ENCODE data around the gene PXYLP1. TPM values are rescaled to one million over a fixed set of nuclear protein-coding genes. Genes with fewer than 3 reads are reported as not detected.

PXYLP1 gene
- polyA plus RNA-seq, 3 donors: 4.1 to 10.9 (median 5.8) TPM

DNA sequence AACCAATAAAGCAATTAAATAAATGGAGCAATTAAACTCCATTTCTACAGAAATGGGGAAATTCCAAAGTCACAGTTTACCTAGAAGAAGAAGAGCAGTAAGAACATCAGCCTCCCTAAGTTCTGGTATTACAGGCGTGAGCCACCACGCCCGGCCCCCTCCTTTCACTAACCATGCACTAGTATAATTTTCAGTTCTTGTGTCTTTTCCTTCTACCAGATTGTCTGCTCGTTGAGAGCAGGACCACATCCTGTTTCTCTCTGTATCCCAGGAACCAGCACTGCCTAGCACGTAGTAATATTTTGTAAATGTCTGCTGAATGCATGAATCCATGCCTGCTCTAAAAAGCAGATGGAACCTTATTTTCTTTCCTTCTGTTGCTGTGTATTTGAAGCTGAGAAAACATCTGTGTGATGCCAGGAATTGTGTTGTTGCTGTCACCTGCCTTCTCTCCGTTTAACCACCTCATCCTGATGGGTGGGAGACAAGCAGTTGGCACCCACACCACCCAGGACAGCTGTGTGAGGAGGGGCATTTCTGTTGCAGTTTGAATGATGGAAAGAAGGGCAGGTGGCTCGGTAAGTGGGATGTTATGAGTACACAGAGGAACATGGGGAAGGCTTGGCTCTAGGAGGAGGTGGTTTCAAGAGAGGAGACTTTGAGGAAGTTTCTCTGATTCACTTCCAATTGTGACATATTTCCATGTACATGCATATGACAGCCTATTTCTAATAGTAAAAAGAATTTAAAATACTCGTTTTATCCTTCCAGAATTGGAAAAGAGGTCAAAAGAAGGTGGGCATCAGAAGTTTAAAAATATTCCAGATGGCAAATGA, 30.1 kb downstream of the PXYLP1 start:
- Histone ChIP-seq H3K27ac (ENCODE audit: low read depth in 1 of 2, low read length in 2 of 2) (peak overlapping the region in 1 of 2 donors; percentile 37), H4K20me1 (ENCODE audit: insufficient read depth, low read length) (no peaks in the 10 kb centered on the region), H3K9ac (ENCODE audit: insufficient read depth, low read length, poor library complexity, severe bottlenecking) (no peak overlapping the region), H3K4me2 (replicated peaks; ENCODE audit: extremely low read depth, low read length, poor library complexity, severe bottlenecking) (no peak overlapping the region), H3K4me3 (replicated peaks in 1 of 3; ENCODE audit: low read depth in 2 of 3, low read length in 3 of 3) (no peak overlapping the region), H3K9me3 (replicated peaks in 1 of 2; ENCODE audit: control insufficient read depth in 1 of 2, insufficient read depth in 1 of 2, low read length in 2 of 2) (no peaks in the 10 kb centered on the region), H3K27me3 (ENCODE audit: control insufficient read depth in 2 of 2, insufficient read depth in 2 of 2, low read length in 2 of 2) (no peaks in the 10 kb centered on the region), H3K36me3 (replicated peaks in 1 of 2; ENCODE audit: control insufficient read depth in 1 of 2, insufficient read depth in 2 of 2, low read length in 2 of 2) (peaks cover 8 to 52% of the 10 kb centered on the region in 2 donors), H3K4me1 (ENCODE audit: control insufficient read depth in 1 of 2, insufficient read depth in 2 of 2, low read length in 2 of 2) (peaks cover 0 to 9% of the 10 kb centered on the region in 2 donors), H2AFZ (ENCODE audit: insufficient read depth, low read depth, low read length, poor library complexity, severe bottlenecking) (no peak overlapping the region), H3K79me2 (ENCODE audit: insufficient read depth, low read length) (no peaks in the 10 kb centered on the region)
- H3K36me3 Mint-ChIP-seq: peaks cover 42 to 46% of the 10 kb centered on the region in 2 donors
- no peaks in the 10 kb centered on the region for H3K27me3 Mint-ChIP-seq (ENCODE audit: low read depth in 3 of 3)
- peaks cover 0 to 1% (median 0%) of the 10 kb centered on the region in 7 donors for H3K9me3 Mint-ChIP-seq
- no peak overlapping the region for H3K4me3 Mint-ChIP-seq
- intact Hi-C loops (cut with micrococcal nuclease): no loop called here
- WGBS (ENCODE audit: insufficient coverage): 70% methylated on average over 2 of the region's 8 CpGs
- H3K27ac Mint-ChIP-seq: peak overlapping the region in 3 of 7 donors; percentile 10 to 66 (median 26)
- peak; percentile 25 to 40 (median 30) for DNase-seq
- no peak for TF ChIP-seq CTCF (IDR thresholded peaks at IDR 0.05)
- peaks cover 9% of the 10 kb centered on the region for H3K4me1 Mint-ChIP-seq

DNA sequence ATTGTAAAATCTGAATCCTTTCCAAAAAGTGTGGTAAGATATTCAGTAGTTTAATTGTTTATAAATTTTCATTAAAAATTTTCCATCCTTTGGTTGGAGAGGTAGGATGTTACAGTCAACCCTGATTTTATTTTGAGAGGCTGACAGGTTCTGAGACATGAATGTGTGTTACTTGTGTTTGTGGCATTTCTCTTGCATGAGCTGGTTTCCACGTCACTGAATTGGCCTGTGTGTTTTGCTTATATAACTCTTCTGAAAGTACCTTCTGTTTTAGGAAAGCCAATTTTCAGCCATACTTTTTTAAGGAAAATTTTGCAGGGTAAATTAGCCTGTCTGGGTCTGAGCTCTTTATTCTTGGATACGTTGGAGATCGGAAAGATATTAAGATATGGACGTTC, 30.7 kb downstream of the PXYLP1 start:
- TF ChIP-seq CTCF (IDR thresholded peaks at IDR 0.05): no peak
- Histone ChIP-seq H4K20me1 (ENCODE audit: insufficient read depth, low read length) (no peaks in the 10 kb centered on the region), H2AFZ (ENCODE audit: insufficient read depth, low read depth, low read length, poor library complexity, severe bottlenecking) (no peak overlapping the region), H3K9me3 (replicated peaks in 1 of 2; ENCODE audit: control insufficient read depth in 1 of 2, insufficient read depth in 1 of 2, low read length in 2 of 2) (no peaks in the 10 kb centered on the region), H3K4me2 (replicated peaks; ENCODE audit: extremely low read depth, low read length, poor library complexity, severe bottlenecking) (no peak overlapping the region), H3K79me2 (ENCODE audit: insufficient read depth, low read length) (no peaks in the 10 kb centered on the region), H3K27me3 (ENCODE audit: control insufficient read depth in 2 of 2, insufficient read depth in 2 of 2, low read length in 2 of 2) (no peaks in the 10 kb centered on the region), H3K4me1 (ENCODE audit: control insufficient read depth in 1 of 2, insufficient read depth in 2 of 2, low read length in 2 of 2) (peaks cover 0 to 15% of the 10 kb centered on the region in 2 donors), H3K36me3 (replicated peaks in 1 of 2; ENCODE audit: control insufficient read depth in 1 of 2, insufficient read depth in 2 of 2, low read length in 2 of 2) (peaks cover 8 to 52% of the 10 kb centered on the region in 2 donors), H3K4me3 (replicated peaks in 1 of 3; ENCODE audit: low read depth in 2 of 3, low read length in 3 of 3) (no peak overlapping the region), H3K27ac (ENCODE audit: low read depth in 1 of 2, low read length in 2 of 2) (no peak overlapping the region), H3K9ac (ENCODE audit: insufficient read depth, low read length, poor library complexity, severe bottlenecking) (no peak overlapping the region)
- Mint-ChIP-seq H3K9me3 (peaks cover 0 to 1% (median 0%) of the 10 kb centered on the region in 7 donors), H3K4me1 (peaks cover 14% of the 10 kb centered on the region), H3K36me3 (peaks cover 40 to 42% of the 10 kb centered on the region in 2 donors), H3K27me3 (ENCODE audit: low read depth in 3 of 3) (no peaks in the 10 kb centered on the region), H3K27ac (no peak overlapping the region), H3K4me3 (no peak overlapping the region)
- intact Hi-C loops (cut with micrococcal nuclease): no loop called here
- DNase-seq: no peak
- 86% methylated on average over 1 of the region's 4 CpGs for WGBS (ENCODE audit: insufficient coverage)
